DND-41 (cell line): ENCODE data around the gene SFT2D1.

Experiments used
- EZH2 ChIP-seq: IDR thresholded peaks from 3 replicates; pipeline ENCODE4 v1.6.1; 2012; ENCODE audit warnings: borderline replicate concordance, low read depth, mild to moderate bottlenecking, moderate library complexity, low read length, inconsistent platforms; ENCODE audit not compliant: severe bottlenecking
- TF ChIP-seq, protein P1 (sequence below): IDR thresholded peaks from 2 replicates; pipeline ENCODE4 v1.5.1; 2012; ENCODE audit warnings: borderline replicate concordance, low read length, moderate library complexity, mild to moderate bottlenecking; ENCODE audit not compliant: poor library complexity, severe bottlenecking; ENCODE audit errors: extremely low read depth

DNA sequence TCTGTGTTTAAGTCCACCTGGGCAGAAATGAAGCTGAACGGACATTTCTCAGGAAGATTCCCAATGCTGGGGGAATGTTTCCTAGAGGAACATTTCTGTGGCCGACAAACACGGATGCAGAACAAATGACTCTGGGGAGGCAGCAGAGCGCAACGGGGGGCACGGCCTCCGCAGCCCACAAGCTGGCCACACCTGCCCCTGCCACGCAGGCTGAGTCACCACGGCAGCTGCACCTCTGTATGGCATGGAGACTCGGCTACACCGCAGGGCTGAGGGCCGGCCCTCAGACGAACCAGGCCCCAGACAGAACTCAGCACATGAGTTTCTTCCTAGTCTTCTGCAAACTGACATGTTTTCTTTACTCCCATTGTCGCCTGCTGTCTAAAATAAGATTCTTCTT is 24.1 kb downstream of the SFT2D1 start:
- TF ChIP-seq, protein P1, sequence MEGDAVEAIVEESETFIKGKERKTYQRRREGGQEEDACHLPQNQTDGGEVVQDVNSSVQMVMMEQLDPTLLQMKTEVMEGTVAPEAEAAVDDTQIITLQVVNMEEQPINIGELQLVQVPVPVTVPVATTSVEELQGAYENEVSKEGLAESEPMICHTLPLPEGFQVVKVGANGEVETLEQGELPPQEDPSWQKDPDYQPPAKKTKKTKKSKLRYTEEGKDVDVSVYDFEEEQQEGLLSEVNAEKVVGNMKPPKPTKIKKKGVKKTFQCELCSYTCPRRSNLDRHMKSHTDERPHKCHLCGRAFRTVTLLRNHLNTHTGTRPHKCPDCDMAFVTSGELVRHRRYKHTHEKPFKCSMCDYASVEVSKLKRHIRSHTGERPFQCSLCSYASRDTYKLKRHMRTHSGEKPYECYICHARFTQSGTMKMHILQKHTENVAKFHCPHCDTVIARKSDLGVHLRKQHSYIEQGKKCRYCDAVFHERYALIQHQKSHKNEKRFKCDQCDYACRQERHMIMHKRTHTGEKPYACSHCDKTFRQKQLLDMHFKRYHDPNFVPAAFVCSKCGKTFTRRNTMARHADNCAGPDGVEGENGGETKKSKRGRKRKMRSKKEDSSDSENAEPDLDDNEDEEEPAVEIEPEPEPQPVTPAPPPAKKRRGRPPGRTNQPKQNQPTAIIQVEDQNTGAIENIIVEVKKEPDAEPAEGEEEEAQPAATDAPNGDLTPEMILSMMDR: no peak
- no peak for TF ChIP-seq EZH2
